NOMO-1 treated with DMSO at 0.1 percent for 48 hours (cell line): ENCODE measurements around the gene HAUS8.

ENCODE experiments used
- DNase-seq: peaks from one replicate; lab custom pipeline; 2025; ENCODE audit not compliant: unreplicated experiment; lab: John Stamatoyannopoulos, UW

The HAUS8 gene

GRCh38 chr19:17001603-17002183 is 73.6 kb downstream of the HAUS8 start:
- DNase-seq: no peak
